ENCODE data around the gene ATXN7L3.

The ATXN7L3 gene

GRCh38 chr17:44218344-44219107, 18.8 kb upstream of the ATXN7L3 start:
- peak; percentile 90 for DNase-seq (ENCODE audit: low read depth)

- DNase-seq (ENCODE audit: low read depth) = no peak
These were observed 18.2 kb upstream of the ATXN7L3 start for GRCh38 chr17:44217738-44218343.

GRCh38 chr17:44216694-44217093, 17.0 kb upstream of the ATXN7L3 start:
- no peak for DNase-seq (ENCODE audit: low read depth)

- no peak for DNase-seq (ENCODE audit: low read depth)
These were observed 16.5 kb upstream of the ATXN7L3 start for GRCh38 chr17:44216173-44216572.

- no peak for DNase-seq (ENCODE audit: low read depth)
These were observed 15.2 kb upstream of the ATXN7L3 start for GRCh38 chr17:44214896-44215295.

- DNase-seq (ENCODE audit: low read depth) = no peak
These were observed 14.5 kb upstream of the ATXN7L3 start for GRCh38 chr17:44214230-44214494.

- no peak for DNase-seq (ENCODE audit: low read depth)
These were observed 13.9 kb upstream of the ATXN7L3 start for GRCh38 chr17:44213403-44214229.

GRCh38 chr17:44212507-44213402, 13.1 kb upstream of the ATXN7L3 start:
- no peak for DNase-seq (ENCODE audit: low read depth)

- no peak for DNase-seq (ENCODE audit: low read depth)
These were observed 11.9 kb upstream of the ATXN7L3 start for GRCh38 chr17:44211281-44212265.

- peak; percentile 95 for DNase-seq (ENCODE audit: low read depth)
These were observed 10.9 kb upstream of the ATXN7L3 start for GRCh38 chr17:44210342-44211192.

GRCh38 chr17:44209786-44210341, 10.2 kb upstream of the ATXN7L3 start:
- DNase-seq (ENCODE audit: low read depth) = peak; percentile 50

- no peak for DNase-seq (ENCODE audit: low read depth)
These were observed 8.1 kb upstream of the ATXN7L3 start for GRCh38 chr17:44207743-44208142.

GRCh38 chr17:44207319-44207718, 7.6 kb upstream of the ATXN7L3 start:
- no peak for DNase-seq (ENCODE audit: low read depth)

GRCh38 chr17:44206825-44207155, 7.1 kb upstream of the ATXN7L3 start:
- no peak for DNase-seq (ENCODE audit: low read depth)

- DNase-seq (ENCODE audit: low read depth) = no peak
These were observed 6.5 kb upstream of the ATXN7L3 start for GRCh38 chr17:44205962-44206824.

GRCh38 chr17:44204441-44204882, 4.8 kb upstream of the ATXN7L3 start:
- DNase-seq (ENCODE audit: low read depth) = no peak

- no peak for DNase-seq (ENCODE audit: low read depth)
These were observed 4.2 kb upstream of the ATXN7L3 start for GRCh38 chr17:44203731-44204440.

- no peak for DNase-seq (ENCODE audit: low read depth)
These were observed 3.1 kb upstream of the ATXN7L3 start for GRCh38 chr17:44202756-44203155.
